ENCODE measurements around the gene IL36A. TPM values are rescaled to one million over a fixed set of nuclear protein-coding genes. Genes with fewer than 3 reads are reported as not detected.

Gene IL36A
- total and polyA plus RNA-seq, 2 donors (not counting 3 experiments of a cell fraction or from before 2014, with no cell fraction given), result not detected

DNA sequence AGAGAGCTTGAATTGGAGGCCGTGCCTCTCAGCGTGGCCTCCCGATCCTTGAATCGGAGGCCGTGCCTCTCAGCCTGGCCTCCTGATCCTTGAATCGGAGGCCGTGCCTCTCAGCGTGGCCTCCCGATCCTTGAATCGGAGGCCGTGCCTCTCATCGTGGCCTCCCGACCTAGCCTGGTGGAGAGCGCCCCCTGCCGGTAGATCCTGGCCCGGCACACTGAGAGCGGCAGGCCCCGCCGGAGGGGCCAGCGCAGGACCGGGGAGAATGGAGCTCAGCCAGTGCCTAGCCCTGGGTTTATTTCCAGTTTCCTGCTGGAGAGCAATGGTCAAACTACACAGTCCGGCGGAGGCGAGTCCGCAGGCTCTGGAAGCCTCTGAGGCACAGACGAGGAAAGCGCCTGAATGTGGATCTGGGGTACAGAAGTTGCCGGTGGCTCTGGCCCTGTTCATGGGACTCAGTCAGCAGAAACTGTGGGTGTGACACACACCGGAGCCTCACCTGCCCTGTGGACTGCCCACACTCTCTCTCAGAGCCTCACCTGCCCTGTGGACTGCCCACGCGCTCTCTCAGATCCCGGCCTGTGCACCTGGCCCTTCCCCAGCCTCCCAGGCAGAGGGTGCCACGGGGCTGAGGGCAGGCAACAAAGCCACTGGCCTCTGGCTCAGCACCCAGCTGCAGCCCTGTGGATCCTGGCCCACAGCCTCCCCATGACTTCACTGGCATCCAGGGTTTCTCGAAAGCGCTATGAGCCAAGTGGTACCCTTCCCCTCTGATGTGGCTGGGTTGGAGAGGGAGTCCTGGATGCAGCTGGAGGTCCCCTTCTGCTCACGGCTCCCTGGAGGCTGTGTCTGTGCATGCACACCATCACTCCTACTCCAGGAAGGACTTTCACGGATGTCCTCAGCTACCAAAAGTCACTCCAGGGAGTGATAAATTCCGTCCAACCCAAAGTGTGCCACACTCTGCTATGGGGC is 45.9 kb downstream of the IL36A start:
- Histone ChIP-seq H3K27ac (ENCODE audit: insufficient read depth, low read depth, low read length) (no peak overlapping the region), H3K4me1 (ENCODE audit: control insufficient read depth, extremely low read depth, insufficient read depth, low read length) (no peaks in the 10 kb centered on the region), H3K9me3 (replicated peaks; ENCODE audit: control insufficient read depth, insufficient read depth, low read length) (no peaks in the 10 kb centered on the region), H3K4me3 (replicated peaks in 1 of 3; ENCODE audit: insufficient read depth in 1 of 3, low read depth in 1 of 3, low read length in 3 of 3) (no peak overlapping the region), H3K27me3 (ENCODE audit: control insufficient read depth in 2 of 2, insufficient read depth in 2 of 2, low read length in 2 of 2) (no peaks in the 10 kb centered on the region), H3K36me3 (ENCODE audit: control insufficient read depth in 2 of 2, extremely low read depth in 1 of 2, insufficient read depth in 2 of 2, low read length in 2 of 2) (no peaks in the 10 kb centered on the region), H4K20me1 (replicated peaks; ENCODE audit: control insufficient read depth, extremely low read depth, insufficient read depth, low read length) (no peaks in the 10 kb centered on the region), H3K79me2 (ENCODE audit: control insufficient read depth, insufficient read depth, low read length) (no peaks in the 10 kb centered on the region), H2AFZ (ENCODE audit: low read depth, low read length) (no peak overlapping the region), H3K9ac (replicated peaks; ENCODE audit: extremely low read depth, insufficient read depth, low read length) (no peak overlapping the region), H3K4me2 (ENCODE audit: insufficient read depth, low read length) (no peak overlapping the region), H3K9me1 (replicated peaks; ENCODE audit: control insufficient read depth, extremely low read depth, insufficient read depth, low read length) (no peaks in the 10 kb centered on the region)
- intact Hi-C loops (cut with micrococcal nuclease), result no loop called here
- DNase-seq (ENCODE audit: low read depth, low spot score), result no peak
- FAIRE-seq, result no peak
- TF ChIP-seq POLR2AphosphoS5 (IDR thresholded peaks at IDR 0.05; ENCODE audit: insufficient read depth, low read depth, low read length), result no peak
- no peak for TF ChIP-seq MYC (IDR thresholded peaks at IDR 0.05; ENCODE audit: low read depth, low read length)
- TF ChIP-seq, protein P1, sequence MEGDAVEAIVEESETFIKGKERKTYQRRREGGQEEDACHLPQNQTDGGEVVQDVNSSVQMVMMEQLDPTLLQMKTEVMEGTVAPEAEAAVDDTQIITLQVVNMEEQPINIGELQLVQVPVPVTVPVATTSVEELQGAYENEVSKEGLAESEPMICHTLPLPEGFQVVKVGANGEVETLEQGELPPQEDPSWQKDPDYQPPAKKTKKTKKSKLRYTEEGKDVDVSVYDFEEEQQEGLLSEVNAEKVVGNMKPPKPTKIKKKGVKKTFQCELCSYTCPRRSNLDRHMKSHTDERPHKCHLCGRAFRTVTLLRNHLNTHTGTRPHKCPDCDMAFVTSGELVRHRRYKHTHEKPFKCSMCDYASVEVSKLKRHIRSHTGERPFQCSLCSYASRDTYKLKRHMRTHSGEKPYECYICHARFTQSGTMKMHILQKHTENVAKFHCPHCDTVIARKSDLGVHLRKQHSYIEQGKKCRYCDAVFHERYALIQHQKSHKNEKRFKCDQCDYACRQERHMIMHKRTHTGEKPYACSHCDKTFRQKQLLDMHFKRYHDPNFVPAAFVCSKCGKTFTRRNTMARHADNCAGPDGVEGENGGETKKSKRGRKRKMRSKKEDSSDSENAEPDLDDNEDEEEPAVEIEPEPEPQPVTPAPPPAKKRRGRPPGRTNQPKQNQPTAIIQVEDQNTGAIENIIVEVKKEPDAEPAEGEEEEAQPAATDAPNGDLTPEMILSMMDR (IDR thresholded peaks at IDR 0.05; ENCODE audit: extremely low read depth in 1 of 2, insufficient read depth in 1 of 2, low read depth in 1 of 2, low read length in 2 of 2), result no peak
- TF ChIP-seq POLR2A (IDR thresholded peaks at IDR 0.05; ENCODE audit: low read depth, low read length), result no peak
- TF ChIP-seq, protein P2, sequence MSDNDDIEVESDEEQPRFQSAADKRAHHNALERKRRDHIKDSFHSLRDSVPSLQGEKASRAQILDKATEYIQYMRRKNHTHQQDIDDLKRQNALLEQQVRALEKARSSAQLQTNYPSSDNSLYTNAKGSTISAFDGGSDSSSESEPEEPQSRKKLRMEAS (IDR thresholded peaks at IDR 0.05; ENCODE audit: insufficient read depth, insufficient read length), result no peak
- ChIA-PET POLR2A (no interaction called here), CTCF (no interaction called here)
- no TSS peak for BruUV-seq (replicated peaks)
- dilution Hi-C loops (cut with MboI; ENCODE audit: extremely low pct_ligation_motif_present, low sequenced_read_pairs), result no loop called here

All from endothelial cell of umbilical vein (primary cell).